K562 (cell line): Measurements from ENCODE around the gene AIF1. TPM values are rescaled to one million over a fixed set of nuclear protein-coding genes. Genes with fewer than 3 reads are reported as not detected.

Source experiments
- ARID4B ChIP-seq: sonication (generic); formaldehyde crosslinking; IDR thresholded peaks from 2 replicates; pipeline ENCODE4 v1.8.0; 2022; ENCODE audit warnings: mild to moderate bottlenecking, missing genetic modification reagents
- CBX3 ChIP-seq, 2 experiments: IDR thresholded peaks; 1 replicate in 1 of 2; 2 replicates in 1 of 2; pipeline ENCODE4 v1.6.1; 2012; ENCODE audit warnings: inconsistent platforms in 2 of 2, low read length in 2 of 2, borderline replicate concordance in 1 of 2, control low read depth in 1 of 2
- CBX5 ChIP-seq: IDR thresholded peaks from 2 replicates; pipeline ENCODE4 v1.6.1; 2014; ENCODE audit warnings: low read depth, borderline replicate concordance
- CEBPB ChIP-seq: fragments of 450-650 bp; IDR thresholded peaks from 2 replicates; pipeline ENCODE4 v1.6.1; 2016; ENCODE audit warnings: missing genetic modification characterization, missing compliant biosample characterization
- FOXK1 ChIP-seq: sonication (generic); formaldehyde crosslinking; IDR thresholded peaks from 2 replicates; pipeline ENCODE4 v1.8.0; 2022; ENCODE audit warnings: missing genetic modification reagents, mild to moderate bottlenecking, borderline replicate concordance
- MIER1 ChIP-seq: fragments of 450-650 bp; IDR thresholded peaks from 2 replicates; pipeline ENCODE4 v1.6.1; 2016; ENCODE audit warnings: antibody characterized with exemption, mild to moderate bottlenecking, low read depth
- NFRKB ChIP-seq: fragments of 450-650 bp; IDR thresholded peaks from 2 replicates; pipeline ENCODE4 v1.6.1; 2016; ENCODE audit warnings: low read depth
- POLR2A ChIP-seq: fragments of 450-650 bp; conservative IDR thresholded peaks from 2 replicates; pipeline ENCODE4 v1.6.1; 2016
- TSC22D4 ChIP-seq: fragments of 450-650 bp; IDR thresholded peaks from 2 replicates; pipeline ENCODE4 v1.6.1; 2016; ENCODE audit warnings: missing genetic modification characterization, missing biosample characterization, control low read depth
- ZBTB11 ChIP-seq, 3 experiments: fragments of 200-800 bp in 1 of 3; fragments of 250-450 bp in 1 of 3; fragments of 450-650 bp in 1 of 3; sonication (Bioruptor Pico) in 1 of 3; sonication (Bioruptor generic) in 1 of 3; formaldehyde crosslinking in 1 of 3; IDR thresholded peaks; 2 replicates each; pipeline versions ENCODE4 v1.6.1 to v1.8.0; 2016 to 2022; ENCODE audit warnings: mild to moderate bottlenecking in 2 of 3, missing genetic modification characterization in 2 of 3, missing compliant biosample characterization in 1 of 3, moderate library complexity in 1 of 3
- ZBTB43 ChIP-seq: sonication (generic); formaldehyde crosslinking; IDR thresholded peaks from 2 replicates; pipeline ENCODE4 v1.8.0; 2023; ENCODE audit warnings: mild to moderate bottlenecking, missing genetic modification reagents
- ZNF133 ChIP-seq: fragments of 250-450 bp; sonication (Bioruptor Pico); IDR thresholded peaks from 2 replicates; pipeline ENCODE4 v1.4.0; 2020; ENCODE audit warnings: mild to moderate bottlenecking
- ZNF224 ChIP-seq: sonication (generic); formaldehyde crosslinking; IDR thresholded peaks from 2 replicates; pipeline ENCODE4 v1.8.0; 2022; ENCODE audit warnings: mild to moderate bottlenecking, missing genetic modification reagents
- ZNF232 ChIP-seq: sonication (generic); formaldehyde crosslinking; IDR thresholded peaks from 2 replicates; pipeline ENCODE4 v1.8.0; 2022; ENCODE audit warnings: mild to moderate bottlenecking, missing genetic modification reagents
- ZNF253 ChIP-seq: fragments of 250-450 bp; sonication (Bioruptor Pico); conservative IDR thresholded peaks from 2 replicates; pipeline ENCODE4 v1.6.1; 2021; ENCODE audit warnings: mild to moderate bottlenecking
- ZNF263 ChIP-seq: sonication (generic); formaldehyde crosslinking; IDR thresholded peaks from 2 replicates; pipeline ENCODE4 v1.8.0; 2022; ENCODE audit warnings: mild to moderate bottlenecking, missing genetic modification reagents, borderline replicate concordance
- ZNF316 ChIP-seq: fragments of 450-650 bp; IDR thresholded peaks from 2 replicates; pipeline ENCODE4 v1.6.1; 2016
- ZNF561 ChIP-seq: fragments of 450-650 bp; formaldehyde crosslinking; conservative IDR thresholded peaks from 2 replicates; pipeline ENCODE4 v1.4.0; 2020; ENCODE audit warnings: mild to moderate bottlenecking, moderate library complexity
- polyA plus RNA-seq, 8 experiments: library from polyadenylated mRNA; depleted of rRNA in 4 of 8; stranded (reverse) in 5 of 8; unstranded in 3 of 8; fragments of >200 nt; fragmentation: Nextera tagmentation in 2 of 8; fragmentation: Illumina TruSeq in 1 of 8; extraction: Ambion mirVana in 2 of 8; extraction: Trizol in 1 of 8; gene quantifications; 2 replicates each; pipeline versions ENCODE4 v1.2.1 to v1.2.3, GENCODE V29; 2011 to 2014; ENCODE audit warnings: inconsistent platforms in 1 of 8, missing spikeins in 1 of 8
- total RNA-seq, 7 experiments: library from RNA; depleted of rRNA in 6 of 7; stranded (reverse); fragments of >200 nt in 6 of 7; fragmentation: Illumina TruSeq in 2 of 7; extraction: Trizol in 2 of 7; gene quantifications; 2 replicates each; pipeline versions ENCODE4 v1.2.1 to v1.2.3, GENCODE V29; 2011 to 2021; ENCODE audit warnings: low replicate concordance in 1 of 7

The AIF1 gene
- total and polyA plus RNA-seq, 9 of the 15 experiments (the other 6 are each of a cell fraction or from before 2014, with no cell fraction given) = 9.4 to 33.4 (median 19.4) TPM

- no peak for TF ChIP-seq ZBTB11 (CRISPR knock-in tag; IDR thresholded peaks at IDR 0.05)
- no peak for TF ChIP-seq NFRKB
- 0 out of 2 replicates have a peak, but pooled peaks have one; percentile 42 for TF ChIP-seq ZNF224 (CRISPR knock-in tag)
- TF ChIP-seq ZNF133 = no peak
- peak; percentile 64; the same call in 1 of the 2 replicates for TF ChIP-seq ZNF253 (CRISPR knock-in tag)
- TF ChIP-seq ARID4B (CRISPR knock-in tag) = peak; percentile 21; the same call in 1 of the 2 replicates
- peak; percentile 84 for TF ChIP-seq ZNF316
- TF ChIP-seq ZNF263 (CRISPR knock-in tag) = no peak
- TF ChIP-seq FOXK1 = 0 out of 2 replicates have a peak, but pooled peaks have one; percentile 21
- no peak for TF ChIP-seq ZNF561
- 0 out of 3 replicates have a peak, but pooled peaks of 1 of the 2 experiments have one; percentile 37 for TF ChIP-seq CBX3 (IDR thresholded peaks at IDR 0.05; ENCODE audit: borderline replicate concordance in 1 of 2, low read length in 2 of 2)
- TF ChIP-seq CBX5 = no peak
- peak; percentile 17; the same call in 1 of the 2 replicates for TF ChIP-seq CEBPB (tag)
- TF ChIP-seq TSC22D4 (tag) = 0 out of 2 replicates have a peak, but pooled peaks have one; percentile 49
- 0 out of 2 replicates have a peak, but pooled peaks have one; percentile 46 for TF ChIP-seq ZNF232 (CRISPR knock-in tag)
- 0 out of 2 replicates have a peak, but pooled peaks have one; percentile 58 for TF ChIP-seq ZBTB43 (CRISPR knock-in tag)
- TF ChIP-seq MIER1 = 0 out of 2 replicates have a peak, but pooled peaks have one; percentile 32
- no peak; the same call in 1 of the 2 replicates for TF ChIP-seq POLR2A
These were observed 46.5 kb downstream of the AIF1 start (continued) for GRCh38 chr6:31661262-31662123.
